ENCODE data around the gene EPS8L1.
"Not testable (repeated sequence)": the region's sequence is repeated elsewhere in the genome, so short reads cannot be mapped to it uniquely, and the experiment has no call there.

Gene EPS8L1

DNA sequence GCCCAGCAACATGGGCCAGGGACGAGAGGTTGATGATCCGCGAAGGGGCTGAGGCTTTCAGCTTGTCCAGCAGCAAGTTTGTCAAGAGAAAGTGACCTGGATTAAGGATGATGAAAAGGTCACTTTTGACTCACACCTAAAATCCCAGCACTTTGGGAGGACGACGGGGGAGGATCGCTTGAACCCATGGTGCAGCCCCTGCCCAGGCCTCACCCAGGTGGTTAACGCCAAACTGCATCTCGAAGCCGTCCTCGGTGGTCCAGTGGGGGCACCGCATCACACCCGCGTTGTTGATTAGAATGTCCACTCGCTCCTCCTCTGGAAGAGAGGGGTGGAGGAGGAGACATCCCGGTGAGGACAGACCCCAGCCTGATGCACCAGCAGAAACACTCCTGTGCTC is 27.2 kb upstream of the EPS8L1 start:
- no peak for DNase-seq (ENCODE audit: low read depth in 1 of 2, low spot score in 1 of 2)

DNA sequence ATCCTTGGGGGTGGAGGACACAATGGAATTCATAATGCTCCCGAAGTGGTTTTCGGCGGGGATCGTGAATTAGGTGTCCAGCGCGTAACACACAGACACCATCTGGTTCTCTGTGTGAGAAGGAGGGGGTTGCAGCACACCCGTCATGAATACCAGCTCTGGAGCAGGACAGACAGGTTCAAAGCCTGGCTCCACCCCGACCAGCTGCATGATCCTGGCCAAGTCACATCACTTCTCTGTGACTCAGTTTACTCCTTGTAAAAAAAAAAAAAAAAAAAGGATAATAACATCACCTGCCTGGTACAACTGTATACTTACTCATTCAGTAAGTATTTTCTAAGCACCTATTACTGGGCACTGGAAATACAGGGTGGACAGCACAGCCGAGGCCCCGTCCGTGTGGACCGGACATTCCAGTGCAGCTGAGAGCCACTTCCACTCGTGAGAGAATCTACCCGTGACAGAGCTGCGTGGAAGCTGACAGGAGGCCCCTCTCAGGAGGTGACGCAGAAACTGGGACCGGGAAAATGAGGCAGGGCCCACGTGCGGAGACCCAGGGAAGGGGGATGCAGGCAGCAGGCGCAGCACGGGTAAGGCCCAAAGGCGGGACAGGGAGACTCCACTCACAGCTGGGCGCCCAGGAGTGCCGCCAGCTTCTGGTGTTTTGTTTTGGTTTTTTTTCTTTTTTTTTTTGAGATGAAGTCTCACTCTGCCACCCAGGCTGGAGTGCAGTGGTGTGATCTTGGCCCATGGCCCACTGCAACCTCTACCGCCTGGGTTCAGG is 24.7 kb upstream of the EPS8L1 start:
- no peak for DNase-seq (ENCODE audit: low read depth in 1 of 2, low spot score in 1 of 2)

DNA sequence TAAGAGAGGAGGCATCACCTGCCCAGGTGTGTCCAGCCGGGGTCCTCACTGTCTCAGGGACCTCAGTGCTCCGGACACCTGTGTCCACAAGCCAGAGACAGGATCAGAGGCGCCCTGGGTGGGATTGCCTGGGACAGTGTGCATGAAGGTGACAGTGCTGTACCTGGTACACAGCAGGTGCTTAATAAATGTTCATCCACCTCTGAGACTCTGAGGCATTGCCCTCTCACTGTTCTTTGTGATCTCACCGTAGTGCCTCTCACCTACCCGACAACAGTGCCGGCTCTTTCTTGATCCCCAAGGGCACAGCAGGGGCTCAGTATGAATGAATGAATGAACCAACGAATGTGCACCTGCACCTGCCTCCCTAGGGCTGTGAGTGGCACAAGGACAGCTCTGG is 21.9 kb upstream of the EPS8L1 start:
- no peak for DNase-seq (ENCODE audit: low read depth in 1 of 2, low spot score in 1 of 2)

DNA sequence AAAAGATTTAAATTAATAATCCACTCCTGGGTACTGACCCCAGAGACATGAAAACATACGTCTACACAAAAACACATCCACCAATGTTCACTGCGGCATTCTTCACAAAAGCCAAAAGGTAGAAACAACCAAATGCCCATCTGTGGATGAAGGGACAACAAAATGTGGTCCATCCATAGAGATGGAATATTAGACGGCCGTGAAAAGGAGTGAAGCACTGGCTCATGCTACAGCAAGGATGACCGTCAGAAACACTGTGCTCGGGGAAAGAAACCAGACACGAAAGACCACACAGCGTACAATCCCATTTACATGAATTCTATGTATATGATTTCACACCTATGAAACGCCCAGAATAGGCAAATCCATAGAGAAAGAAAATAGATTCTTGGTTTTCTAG is 18.8 kb upstream of the EPS8L1 start:
- no peak for DNase-seq (ENCODE audit: low read depth in 1 of 2, low spot score in 1 of 2)

DNA sequence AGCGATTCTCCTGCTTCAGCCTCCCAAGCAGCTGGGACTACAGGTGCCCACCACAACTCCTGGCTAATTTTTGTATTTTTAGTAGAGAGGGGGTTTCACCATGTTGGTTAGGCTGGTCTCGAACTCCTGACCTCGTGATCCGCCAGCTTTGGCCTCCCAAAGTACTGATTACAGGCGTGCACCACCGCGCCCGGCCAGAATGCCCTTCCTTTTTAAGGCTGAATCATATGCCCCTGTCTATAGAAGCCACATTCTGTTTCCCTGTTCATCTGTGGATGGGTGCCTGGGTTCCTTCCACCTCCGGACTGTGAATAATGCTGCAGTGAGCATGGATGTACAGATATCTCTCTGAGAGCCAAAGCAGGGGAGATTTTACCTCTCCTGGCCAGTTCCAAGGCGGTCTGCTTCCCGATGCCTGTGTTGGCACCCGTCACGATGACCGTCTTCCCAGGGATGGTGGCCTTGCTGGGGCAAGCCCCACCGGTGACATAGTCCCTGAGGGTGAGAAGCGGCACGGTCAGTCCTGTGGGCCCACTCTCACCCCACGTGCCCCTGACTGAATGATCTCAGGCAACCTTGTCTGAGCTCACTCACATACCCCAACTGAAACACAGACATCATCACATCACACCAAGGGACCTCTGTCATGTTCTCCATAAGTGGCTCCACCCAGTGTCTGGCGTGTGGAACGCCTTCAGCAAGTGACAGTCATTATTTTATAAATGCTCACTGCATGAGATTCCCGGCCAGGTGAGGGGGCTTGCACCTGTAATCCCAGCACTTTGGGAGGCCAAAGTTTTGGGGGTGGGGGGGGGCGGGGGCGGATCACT is 16.7 kb upstream of the EPS8L1 start:
- DNase-seq (ENCODE audit: low read depth in 1 of 2, low spot score in 1 of 2) = no peak

DNA sequence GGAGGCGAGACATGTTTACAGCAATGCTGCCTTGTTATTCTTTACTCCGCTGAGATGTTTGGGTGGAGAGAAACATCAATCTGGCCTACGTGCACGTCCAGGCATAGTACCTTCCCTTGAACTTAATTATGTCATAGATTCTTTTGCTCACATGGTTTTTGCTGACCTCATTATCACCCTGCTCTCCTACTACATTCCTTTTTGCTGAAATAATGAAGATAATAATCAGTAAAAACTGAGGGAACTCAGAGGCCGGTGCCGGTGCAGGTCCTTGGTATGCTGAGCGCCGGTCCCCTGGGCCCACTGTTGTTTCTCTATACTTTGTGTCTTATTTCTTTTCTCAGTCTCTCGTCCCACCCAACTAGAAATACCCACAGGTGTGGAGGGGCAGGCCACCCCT is 15.4 kb upstream of the EPS8L1 start:
- DNase-seq (ENCODE audit: low read depth in 1 of 2, low spot score in 1 of 2) = not testable (repeated sequence)

DNA sequence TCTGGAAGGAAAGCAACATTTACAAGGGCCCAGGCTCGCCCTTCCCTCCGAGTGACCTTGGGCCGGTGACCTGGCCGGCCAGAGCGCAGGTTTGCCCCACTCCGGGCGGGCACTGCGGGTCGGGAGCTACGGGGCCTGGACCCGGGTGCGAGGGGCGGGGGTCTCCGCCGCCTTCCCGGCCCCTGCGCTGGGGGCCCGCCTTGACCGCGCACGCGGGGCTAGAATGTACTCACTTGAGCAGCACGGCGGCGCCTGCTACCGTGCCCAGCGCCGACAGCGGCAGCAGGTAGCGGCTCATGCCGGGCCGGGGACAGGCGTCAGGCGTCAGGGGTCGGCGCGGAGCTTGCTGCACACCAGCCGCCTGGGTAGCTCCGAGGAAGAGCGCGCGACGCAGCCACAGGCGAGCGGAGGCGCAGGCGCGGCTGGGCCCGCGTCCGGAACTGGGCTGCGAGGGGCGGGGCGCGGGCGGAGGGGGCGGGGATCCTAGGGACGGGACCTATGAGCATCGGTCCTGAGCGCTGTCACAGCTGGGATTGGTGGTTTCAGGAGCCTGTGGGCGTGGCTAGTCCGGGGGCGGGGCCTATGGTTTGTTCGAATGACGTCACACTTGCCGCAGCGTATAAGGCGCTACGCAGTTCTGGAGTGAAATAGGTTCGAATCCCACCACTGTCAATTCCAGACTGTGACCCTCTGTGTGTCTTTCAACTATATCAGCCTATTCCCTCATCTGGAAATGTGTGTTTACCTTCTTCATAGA is 12.8 kb upstream of the EPS8L1 start, which contains the start of gene RDH13:
Gene RDH13 (minus strand): TSS at position 414 of the 757 bp plus-strand sequence. CDS start 116 bp downstream, at position 298.
- DNase-seq (ENCODE audit: low read depth in 1 of 2, low spot score in 1 of 2) = peak; percentile 98

DNA sequence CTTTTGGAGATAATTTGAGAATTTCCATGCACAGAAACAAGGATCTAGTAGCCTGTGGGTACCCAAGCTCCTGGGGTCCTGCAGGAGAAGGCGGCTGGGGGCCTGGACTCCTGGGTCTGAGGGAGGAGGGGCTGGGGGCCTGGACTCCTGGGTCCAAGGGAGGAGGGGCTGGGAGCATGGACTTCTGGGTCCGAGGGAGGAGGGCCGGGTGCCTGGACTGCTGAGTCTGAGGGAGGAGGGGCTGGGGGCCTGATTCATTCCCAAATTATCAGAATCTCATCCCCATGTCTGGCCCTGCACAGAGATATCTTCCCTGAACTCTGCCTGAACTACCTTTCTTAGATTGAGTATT is 12.2 kb upstream of the EPS8L1 start:
- no peak for DNase-seq (ENCODE audit: low read depth in 1 of 2, low spot score in 1 of 2)

DNA sequence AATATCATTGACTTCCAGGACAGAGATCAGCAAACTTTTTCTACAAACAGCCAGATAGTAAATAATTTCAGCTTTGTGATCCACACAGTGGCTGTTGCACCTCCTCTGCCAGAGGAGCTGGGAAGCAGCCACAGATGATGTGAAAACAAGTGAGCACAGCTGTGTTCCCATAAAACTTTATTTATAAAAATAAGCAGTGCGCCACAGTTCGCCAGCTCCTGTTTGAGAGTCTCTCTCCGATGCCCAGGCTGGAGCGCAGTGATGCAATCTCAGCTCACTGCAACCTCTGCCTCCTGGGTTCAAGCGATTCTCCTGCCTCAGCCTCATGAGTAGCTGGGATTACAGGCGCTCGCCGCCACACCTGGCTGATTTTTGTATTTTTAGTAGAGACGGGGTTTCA is 10.2 kb upstream of the EPS8L1 start:
- DNase-seq (ENCODE audit: low read depth in 1 of 2, low spot score in 1 of 2) = not testable (repeated sequence)

DNA sequence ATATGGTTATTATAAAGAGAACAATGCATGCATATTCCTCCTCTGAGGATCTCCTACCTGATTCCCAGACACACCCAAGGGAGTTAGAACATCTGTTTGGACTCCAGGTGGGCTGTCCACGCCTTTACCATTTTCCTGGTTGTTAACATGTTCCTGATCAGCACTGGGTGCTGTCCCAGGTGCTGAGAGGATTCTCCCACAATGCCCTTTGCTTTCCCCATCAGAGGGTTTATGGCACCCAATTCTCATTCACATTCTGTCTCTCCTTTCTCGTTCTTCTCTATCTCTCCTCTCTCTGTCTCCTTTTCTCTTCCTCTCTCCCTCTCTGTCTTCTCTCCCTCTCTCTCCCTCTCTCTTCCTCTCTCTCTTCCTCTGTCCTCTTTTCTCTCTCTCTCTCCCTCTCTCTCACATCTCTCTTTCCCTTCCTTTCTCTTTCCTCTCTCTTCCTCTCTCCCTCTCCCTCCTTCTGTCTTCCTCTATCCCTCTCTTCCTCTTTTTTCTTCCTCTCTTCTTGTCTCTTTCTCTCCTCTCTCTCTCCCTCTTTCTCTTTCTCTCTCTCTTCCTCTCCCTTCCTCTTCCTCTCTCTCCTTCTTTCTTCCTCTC is 9.5 kb upstream of the EPS8L1 start:
- DNase-seq (ENCODE audit: low read depth in 1 of 2, low spot score in 1 of 2) = no peak

DNA sequence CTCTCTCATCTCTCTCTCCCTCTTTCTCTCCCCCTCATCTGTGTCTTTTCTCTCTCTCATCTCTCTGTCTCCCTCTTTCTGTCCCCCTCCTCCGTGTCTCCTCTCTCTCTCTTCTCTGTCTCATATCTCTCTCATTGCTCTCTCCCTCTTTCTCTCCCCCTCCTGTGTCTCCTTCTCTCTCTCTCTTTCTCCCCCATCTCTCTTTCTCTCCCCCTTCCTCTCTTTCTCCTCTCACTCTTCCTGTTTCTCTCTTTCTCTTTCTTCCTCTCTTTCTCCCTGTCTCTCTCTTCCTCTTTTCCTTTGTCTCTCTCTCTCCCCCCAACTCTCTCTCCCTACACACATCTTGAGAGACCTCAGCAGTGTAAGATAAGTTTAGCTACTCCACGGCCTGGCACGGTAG is 7.8 kb upstream of the EPS8L1 start:
- DNase-seq (ENCODE audit: low read depth in 1 of 2, low spot score in 1 of 2) = no peak

DNA sequence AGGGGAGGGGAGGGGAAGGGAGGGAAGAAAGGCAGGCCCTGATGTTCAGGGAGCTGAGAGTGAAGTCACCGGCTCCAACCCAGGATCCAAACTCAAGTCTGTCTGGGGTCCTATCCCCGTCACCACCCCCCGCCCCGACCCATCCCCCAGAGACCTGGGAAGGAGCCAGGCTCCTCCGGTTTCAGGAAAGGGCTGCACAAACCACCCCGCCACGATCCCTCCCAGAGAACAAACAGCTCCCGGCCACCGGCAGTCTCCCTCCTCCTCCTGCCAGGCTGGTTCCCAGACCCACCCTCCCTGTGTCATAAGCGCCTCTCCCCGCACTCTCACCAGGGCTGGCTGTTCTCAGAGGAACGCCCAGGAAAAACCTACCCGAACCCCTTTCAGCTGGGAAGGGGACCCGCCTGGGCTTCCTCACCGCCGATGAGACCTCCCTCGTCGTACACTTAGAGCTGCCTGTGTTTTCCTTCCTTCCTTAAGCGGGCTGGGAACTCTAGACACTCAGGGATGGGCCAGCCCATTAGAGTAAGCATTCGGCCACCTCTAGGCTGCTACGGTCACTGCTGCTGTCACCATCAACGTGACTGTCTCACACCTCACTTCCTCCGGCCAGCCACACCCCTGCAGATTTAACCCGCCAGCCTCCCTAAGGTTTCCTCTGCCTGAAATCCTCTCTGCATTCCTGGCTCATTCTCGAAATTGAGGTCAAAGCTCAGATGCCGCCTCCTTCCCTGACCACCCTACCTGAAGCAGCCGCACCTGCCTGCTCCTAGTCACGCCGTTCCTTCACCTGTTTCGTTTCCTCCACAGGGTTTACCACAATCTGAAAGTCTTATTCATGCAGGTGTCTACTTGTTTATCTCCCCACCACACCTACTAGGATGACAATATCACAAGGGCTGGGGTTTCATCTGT is 6.5 kb upstream of the EPS8L1 start:
- no peak for DNase-seq (ENCODE audit: low read depth in 1 of 2, low spot score in 1 of 2)

DNA sequence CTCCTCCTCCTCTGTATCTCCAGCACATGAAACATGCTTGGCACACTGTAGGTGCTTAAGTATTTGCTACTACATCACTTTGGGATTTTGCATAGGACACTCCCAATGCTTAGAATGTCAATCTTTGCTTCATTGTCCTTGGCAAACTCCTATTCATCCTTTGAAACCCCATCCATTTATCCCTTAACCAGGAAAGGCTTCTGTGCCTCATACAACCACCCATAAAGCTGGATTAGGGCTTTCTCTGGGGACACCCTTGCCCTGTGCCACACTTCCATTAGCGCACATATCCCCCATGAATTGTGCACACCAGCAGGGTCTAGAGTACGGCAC is 5.8 kb upstream of the EPS8L1 start:
- no peak for DNase-seq (ENCODE audit: low read depth in 1 of 2, low spot score in 1 of 2)

DNA sequence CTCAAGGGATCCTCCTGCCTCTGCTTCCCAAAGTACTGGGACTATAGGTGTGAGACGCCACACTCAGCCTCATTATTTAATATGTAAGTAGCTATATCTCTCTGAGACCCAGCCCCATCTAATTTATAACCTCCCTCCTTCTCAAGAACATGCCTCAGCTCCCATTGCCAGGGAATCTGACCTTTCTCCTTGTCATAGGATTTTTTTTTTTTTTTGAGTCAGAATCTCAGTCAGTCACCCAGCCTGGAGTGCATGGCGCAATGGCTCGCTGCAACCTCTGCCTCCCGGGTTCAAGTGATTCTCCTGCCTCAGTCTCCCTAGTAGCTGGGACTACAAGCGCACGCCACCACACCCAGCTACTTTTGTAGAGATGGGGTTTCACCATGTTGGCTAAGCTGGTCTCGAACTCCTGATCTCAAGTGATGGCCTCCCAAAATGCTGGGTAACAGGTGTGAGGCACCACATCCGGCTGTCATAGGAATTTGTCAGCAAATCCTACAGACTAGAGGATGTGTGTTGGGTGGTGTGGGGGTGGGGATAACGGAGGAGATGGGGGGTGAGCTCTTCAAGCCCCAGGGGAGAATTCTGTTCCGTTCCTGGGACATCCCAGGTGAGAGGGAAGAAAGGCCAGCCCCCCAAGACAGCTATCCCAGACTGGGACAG is 5.1 kb upstream of the EPS8L1 start:
- no peak for DNase-seq (ENCODE audit: low read depth in 1 of 2, low spot score in 1 of 2)

DNA sequence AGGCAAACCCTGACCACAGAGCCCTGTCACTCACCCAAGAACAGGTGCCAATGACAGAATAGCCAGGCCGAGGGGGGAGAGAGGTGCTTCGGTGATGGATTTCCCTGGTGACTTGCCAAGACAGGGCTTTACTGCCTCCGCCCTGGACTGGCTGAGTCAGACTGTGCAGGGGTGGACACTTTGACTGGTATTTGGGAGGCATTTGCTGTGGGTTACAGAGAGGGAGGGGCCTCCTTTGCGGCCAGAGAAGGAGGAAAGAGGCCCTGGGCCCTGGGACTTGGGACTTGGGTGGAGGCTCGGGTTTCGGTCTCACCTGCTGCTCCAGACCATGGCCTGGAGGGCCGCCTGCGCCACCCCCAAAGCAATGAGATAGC is 4.6 kb upstream of the EPS8L1 start:
- DNase-seq (ENCODE audit: low read depth in 1 of 2, low spot score in 1 of 2) = no peak

DNA sequence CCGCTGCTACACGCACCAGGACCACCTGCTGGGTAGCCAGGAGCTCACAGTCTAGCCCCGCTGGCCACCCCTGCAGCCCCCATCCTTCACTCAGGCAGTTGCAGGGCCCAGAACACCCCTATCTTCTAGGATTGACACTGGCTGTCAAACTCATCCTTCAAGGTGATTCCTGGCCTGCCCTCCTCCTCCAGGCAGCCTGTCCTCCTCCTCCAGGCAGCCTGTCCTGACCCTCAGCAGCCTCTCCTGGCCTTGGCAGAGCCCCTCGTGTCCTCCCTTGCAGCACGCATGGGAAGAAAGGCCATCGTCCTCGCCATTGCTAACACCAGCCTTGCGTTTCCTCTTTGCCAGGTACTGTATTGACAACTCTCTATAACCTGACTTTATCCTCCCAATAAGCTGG is 3.8 kb upstream of the EPS8L1 start:
- no peak for DNase-seq (ENCODE audit: low read depth in 1 of 2, low spot score in 1 of 2)

DNA sequence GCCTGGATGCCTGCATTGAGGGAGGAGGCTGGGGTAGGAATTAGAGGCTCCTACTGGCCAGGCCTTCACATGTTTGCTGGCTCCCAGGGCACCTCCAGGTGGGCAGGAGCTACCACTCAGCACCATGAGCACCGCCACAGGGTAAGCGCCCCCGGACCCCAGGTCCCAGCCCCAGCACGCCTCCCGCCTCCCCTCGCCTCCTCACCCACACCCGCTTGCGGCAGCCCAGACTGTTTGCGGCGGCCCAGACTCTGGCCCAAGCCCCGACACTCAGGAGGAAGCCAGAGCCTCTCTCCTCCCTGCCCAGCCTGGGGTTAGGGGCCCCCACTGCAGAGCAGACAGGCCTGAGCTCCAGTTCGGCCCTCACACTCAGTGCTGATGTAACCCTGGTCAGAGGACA is 652 bp downstream of the EPS8L1 start:
- DNase-seq (ENCODE audit: low read depth in 1 of 2, low spot score in 1 of 2) = no peak

DNA sequence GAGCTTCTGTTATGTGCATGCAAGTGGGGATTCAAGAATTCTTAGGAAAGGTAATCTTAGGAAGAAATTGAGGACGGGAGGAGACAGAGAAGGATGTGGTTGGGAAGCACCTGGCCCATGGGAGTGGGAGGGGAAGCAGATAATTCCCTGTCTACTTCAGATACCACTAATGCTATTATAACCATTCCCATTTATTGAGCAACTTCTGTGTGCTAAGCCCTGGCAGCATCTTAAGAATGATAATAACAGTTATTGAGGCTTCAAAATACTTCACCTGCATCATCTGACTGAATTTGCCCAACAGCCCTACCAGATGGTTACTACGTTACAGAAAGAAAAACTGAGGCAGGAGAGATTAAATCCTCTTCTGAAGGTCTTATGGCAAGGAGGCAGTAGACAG is 1.4 kb downstream of the EPS8L1 start:
- no peak for DNase-seq (ENCODE audit: low read depth in 1 of 2, low spot score in 1 of 2)

DNA sequence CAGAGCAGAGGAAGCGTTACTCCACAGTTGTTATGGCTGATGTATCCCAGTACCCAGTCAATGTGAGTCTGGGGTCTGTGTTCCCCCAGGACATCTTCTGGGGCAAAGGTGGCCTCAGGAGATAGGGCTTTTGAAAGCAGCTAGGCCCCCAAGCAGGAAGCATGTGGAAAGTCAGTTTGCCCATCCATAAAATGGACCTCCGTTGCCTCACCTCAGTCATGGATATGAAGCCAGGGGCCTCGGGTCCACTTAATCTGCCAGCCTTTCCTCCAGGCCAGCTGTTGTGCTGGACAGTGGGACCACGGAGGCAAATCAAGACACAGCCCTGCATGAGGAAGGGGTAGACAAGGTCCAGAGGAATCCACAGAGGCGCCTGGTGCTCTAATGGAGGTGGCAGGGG is 3.3 kb downstream of the EPS8L1 start:
- DNase-seq (ENCODE audit: low read depth in 1 of 2, low spot score in 1 of 2) = no peak

DNA sequence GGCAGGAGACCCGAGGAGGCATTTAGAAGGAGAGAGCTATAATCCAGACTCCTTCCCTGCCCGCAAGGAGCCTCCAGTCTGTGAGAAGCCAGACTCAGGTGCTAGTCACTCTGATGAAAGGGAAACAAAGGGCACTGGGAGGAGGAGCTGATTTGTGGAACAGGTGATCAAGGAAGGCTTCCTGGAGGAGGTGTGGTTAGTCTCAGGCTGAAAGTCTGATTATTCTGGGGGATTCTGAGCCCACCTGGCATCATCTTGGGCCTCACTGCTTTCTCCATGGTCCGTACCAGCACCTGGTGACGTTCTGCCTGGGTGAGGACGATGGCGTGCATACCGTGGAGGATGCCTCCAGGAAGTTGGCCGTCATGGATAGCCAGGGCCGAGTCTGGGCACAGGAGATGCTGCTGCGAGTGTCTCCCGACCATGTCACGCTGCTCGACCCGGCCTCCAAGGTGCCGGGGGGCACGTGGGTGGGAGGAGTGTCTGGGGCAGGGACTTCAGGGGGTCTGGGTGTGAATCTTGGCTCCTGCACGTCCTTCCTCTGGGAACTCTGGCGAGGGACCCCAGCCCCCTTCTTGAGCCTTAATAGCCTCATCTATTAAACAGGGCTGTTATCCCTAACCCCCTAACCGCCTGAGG is 3.9 kb downstream of the EPS8L1 start:
- no peak for DNase-seq (ENCODE audit: low read depth in 1 of 2, low spot score in 1 of 2)
